Prostate gland (tissue), 2 donors: ENCODE results near the gene NCKIPSD.

Experiments
- CTCF ChIP-seq, 4 experiments: fragments of 200-600 bp in 2 of 4; fragments of 450-650 bp in 2 of 4; sonication (generic) in 2 of 4; IDR thresholded peaks; 1 replicate in 3 of 4; 2 replicates in 1 of 4; pipeline ENCODE4 v1.5.1; 2016 to 2019; ENCODE audit warnings: antibody characterized with exemption in 4 of 4, mild to moderate bottlenecking in 2 of 4, moderate library complexity in 2 of 4
- POLR2A ChIP-seq: fragments of 450-650 bp; IDR thresholded peaks from one replicate; pipeline ENCODE4 v1.6.1; 2016; ENCODE audit warnings: antibody characterized with exemption, mild to moderate bottlenecking

- no peak for TF ChIP-seq POLR2A
- TF ChIP-seq CTCF (IDR thresholded peaks at IDR 0.05) = no peak
These were observed 61.7 kb downstream of the NCKIPSD start for GRCh38 chr3:48623851-48624547.
